HepG2 (cell line): ENCODE results near the gene ANKRD17. TPM values are rescaled to one million over a fixed set of nuclear protein-coding genes. Genes with fewer than 3 reads are reported as not detected.

Source experiments
- BRD4 ChIP-seq: sonication (generic); formaldehyde crosslinking; IDR thresholded peaks from 2 replicates; pipeline ENCODE4 v1.4.0; 2020; ENCODE audit warnings: missing genetic modification reagents
- ELF3 ChIP-seq: IDR thresholded peaks from 2 replicates; pipeline ENCODE4 v1.6.1; 2016; ENCODE audit warnings: missing genetic modification reagents, missing compliant biosample characterization
- FOXC1 ChIP-seq: sonication (generic); formaldehyde crosslinking; IDR thresholded peaks from 2 replicates; pipeline ENCODE4 v1.8.0; 2022; ENCODE audit warnings: mild to moderate bottlenecking, missing genetic modification reagents, borderline replicate concordance
- GMEB2 ChIP-seq: IDR thresholded peaks from 2 replicates; pipeline ENCODE4 v1.6.1; 2016; ENCODE audit warnings: missing biosample characterization, missing genetic modification reagents, low read depth
- KDM3A ChIP-seq: IDR thresholded peaks from 2 replicates; pipeline ENCODE4 v1.6.1; 2018; ENCODE audit warnings: low read depth, missing compliant biosample characterization
- MEF2D ChIP-seq: sonication (generic); formaldehyde crosslinking; IDR thresholded peaks from 2 replicates; pipeline ENCODE4 v1.5.1; 2020; ENCODE audit warnings: mild to moderate bottlenecking, missing genetic modification reagents
- NCOA2 ChIP-seq: sonication (generic); formaldehyde crosslinking; IDR thresholded peaks from 2 replicates; pipeline ENCODE4 v1.8.0; 2022; ENCODE audit warnings: inconsistent platforms
- PHF8 ChIP-seq: sonication (generic); formaldehyde crosslinking; IDR thresholded peaks from 2 replicates; pipeline ENCODE4 v1.5.0; 2020; ENCODE audit warnings: missing genetic modification reagents
- REL ChIP-seq: sonication (generic); formaldehyde crosslinking; conservative IDR thresholded peaks from 2 replicates; pipeline ENCODE4 v1.8.0; 2022; ENCODE audit warnings: mild to moderate bottlenecking, missing genetic modification reagents, moderate library complexity
- SMAD1 ChIP-seq: sonication (generic); formaldehyde crosslinking; IDR thresholded peaks from 2 replicates; pipeline ENCODE4 v1.4.0; 2020; ENCODE audit warnings: missing genetic modification reagents, low read depth, mild to moderate bottlenecking, borderline replicate concordance
- SMC3 ChIP-seq: IDR thresholded peaks from 2 replicates; pipeline ENCODE4 v1.6.1; 2011; ENCODE audit warnings: low read length, improper control_type of control experiment
- SNAPC4 ChIP-seq: sonication (generic); formaldehyde crosslinking; IDR thresholded peaks from 2 replicates; pipeline ENCODE4 v1.4.0; 2020; ENCODE audit warnings: mild to moderate bottlenecking, missing genetic modification reagents
- SP140L ChIP-seq: sonication (generic); formaldehyde crosslinking; IDR thresholded peaks from 2 replicates; pipeline ENCODE4 v1.4.0; 2020; ENCODE audit warnings: missing genetic modification reagents, borderline replicate concordance
- TBX2 ChIP-seq: sonication (generic); formaldehyde crosslinking; IDR thresholded peaks from 2 replicates; pipeline ENCODE4 v1.5.0; 2020; ENCODE audit warnings: missing genetic modification reagents, mild to moderate bottlenecking, borderline replicate concordance
- U2AF2 ChIP-seq: fragments of 200-400 bp; formaldehyde crosslinking; IDR thresholded peaks from 2 replicates; pipeline ENCODE4 v1.6.1; 2017; ENCODE audit warnings: low read depth, mild to moderate bottlenecking, low read length
- ZBTB43 ChIP-seq: sonication (generic); formaldehyde crosslinking; conservative IDR thresholded peaks from 2 replicates; pipeline ENCODE4 v1.4.0; 2020; ENCODE audit warnings: missing genetic modification reagents
- ZBTB7B ChIP-seq: sonication (generic); formaldehyde crosslinking; IDR thresholded peaks from 2 replicates; pipeline ENCODE4 v1.4.0; 2020; ENCODE audit warnings: missing genetic modification reagents
- ZNF431 ChIP-seq: sonication (generic); formaldehyde crosslinking; IDR thresholded peaks from 2 replicates; pipeline ENCODE4 v1.9.0; 2022; ENCODE audit warnings: missing genetic modification reagents, low read depth, mild to moderate bottlenecking, borderline replicate concordance
- ZNF737 ChIP-seq: sonication (generic); formaldehyde crosslinking; IDR thresholded peaks from 2 replicates; pipeline ENCODE4 v1.5.0; 2020; ENCODE audit warnings: missing genetic modification reagents, mild to moderate bottlenecking, borderline replicate concordance
- ZNF788 ChIP-seq: sonication (generic); formaldehyde crosslinking; IDR thresholded peaks from 2 replicates; pipeline ENCODE4 v1.5.0; 2020; ENCODE audit warnings: mild to moderate bottlenecking, missing genetic modification reagents, borderline replicate concordance
- polyA plus RNA-seq, 8 experiments: library from polyadenylated mRNA; depleted of rRNA in 3 of 8; stranded (reverse) in 7 of 8; unstranded in 1 of 8; fragments of >200 nt; fragmentation: Illumina TruSeq in 4 of 8; extraction: Trizol in 4 of 8; gene quantifications; 2 replicates each; pipeline versions ENCODE4 v1.2.1 to v1.2.3, GENCODE V29; 2011 to 2016; ENCODE audit warnings: low read depth in 4 of 8, missing spikeins in 1 of 8, mixed read lengths in 1 of 8; ENCODE audit not compliant: insufficient read depth in 1 of 8
- total RNA-seq, 5 experiments: library from RNA; depleted of rRNA; stranded (reverse); fragments of >200 nt; fragmentation: Illumina TruSeq; extraction: Trizol; gene quantifications; 2 replicates each; pipeline ENCODE4 v1.2.3, GENCODE V29; 2016; ENCODE audit warnings: low read depth in 1 of 5

The ANKRD17 gene
- total and polyA plus RNA-seq, 2 of the 13 experiments (the other 11 are each of a cell fraction or from before 2014, with no cell fraction given) = 55.7 to 61.1 TPM

- TF ChIP-seq ZBTB43 (CRISPR knock-in tag) = peak; percentile 76
- TF ChIP-seq GMEB2 (CRISPR knock-in tag) = peak; percentile 32; the same call in 1 of the 2 replicates
- peak; percentile 22; the same call in 1 of the 2 replicates for TF ChIP-seq ZBTB7B (CRISPR knock-in tag)
- TF ChIP-seq FOXC1 (CRISPR knock-in tag) = no peak; the same call in 1 of the 2 replicates
- TF ChIP-seq ZNF788 = peak; percentile 89; the same call in 1 of the 2 replicates
- TF ChIP-seq SMC3 = no peak
- TF ChIP-seq SMAD1 (CRISPR knock-in tag) = 0 out of 2 replicates have a peak, but pooled peaks have one; percentile 11
- peak; percentile 94 for TF ChIP-seq KDM3A (CRISPR knock-in tag)
- no peak; the same call in none of the 2 replicates for TF ChIP-seq BRD4 (CRISPR knock-in tag)
- peak; percentile 90 for TF ChIP-seq PHF8 (CRISPR knock-in tag)
- 0 out of 2 replicates have a peak, but pooled peaks have one; percentile 46 for TF ChIP-seq NCOA2
- peak; percentile 65; the same call in 1 of the 2 replicates for TF ChIP-seq REL
- TF ChIP-seq TBX2 (CRISPR knock-in tag) = peak; percentile 80
- TF ChIP-seq ZNF431 = 0 out of 2 replicates have a peak, but pooled peaks have one; percentile 47
- TF ChIP-seq MEF2D (CRISPR knock-in tag) = peak; percentile 46; the same call in 1 of the 2 replicates
- no peak for TF ChIP-seq SP140L
- TF ChIP-seq ELF3 (CRISPR knock-in tag) = peak; percentile 85
- TF ChIP-seq ZNF737 (CRISPR knock-in tag) = peak; percentile 69; the same call in 1 of the 2 replicates
- no peak; the same call in 1 of the 2 replicates for TF ChIP-seq SNAPC4 (CRISPR knock-in tag)
- TF ChIP-seq U2AF2 = 0 out of 2 replicates have a peak, but pooled peaks have one; percentile 66
Measured at GRCh38 chr4:73258686-73259570, at the start of gene ANKRD17 (continued).
